HG02973 (cell line): ENCODE data around the gene PPP6R1.
"Not testable (repeated sequence)": the region's sequence is repeated elsewhere in the genome, so short reads cannot be mapped to it uniquely, and the experiment has no call there.

Source experiments
- ATAC-seq: cut with Tn5 transposase; IDR thresholded peaks from one replicate; pipeline ENCODE4 v1.9.1; 2021; ENCODE audit warnings: moderate library complexity; ENCODE audit not compliant: unreplicated experiment

The PPP6R1 gene

DNA sequence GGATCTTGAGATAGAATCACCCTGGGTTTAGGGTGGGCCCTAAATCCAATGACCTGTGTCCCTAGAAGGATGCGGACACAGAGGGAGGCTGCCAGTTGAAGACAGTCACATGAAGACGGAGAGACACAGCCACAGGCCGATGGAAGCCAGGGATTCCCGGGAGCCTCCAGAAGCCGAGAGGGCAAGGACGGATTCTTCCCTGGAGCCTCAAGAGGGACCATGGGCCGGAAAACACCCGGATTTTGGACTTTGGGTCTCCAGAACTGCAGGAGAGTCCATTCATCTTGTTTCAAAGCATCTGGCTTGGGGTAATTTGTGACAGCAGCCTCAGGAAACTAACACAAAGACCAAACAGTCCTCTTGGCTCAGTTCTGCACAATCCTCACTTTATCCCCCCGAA is 32.5 kb downstream of the PPP6R1 start:
- ATAC-seq, result no peak

DNA sequence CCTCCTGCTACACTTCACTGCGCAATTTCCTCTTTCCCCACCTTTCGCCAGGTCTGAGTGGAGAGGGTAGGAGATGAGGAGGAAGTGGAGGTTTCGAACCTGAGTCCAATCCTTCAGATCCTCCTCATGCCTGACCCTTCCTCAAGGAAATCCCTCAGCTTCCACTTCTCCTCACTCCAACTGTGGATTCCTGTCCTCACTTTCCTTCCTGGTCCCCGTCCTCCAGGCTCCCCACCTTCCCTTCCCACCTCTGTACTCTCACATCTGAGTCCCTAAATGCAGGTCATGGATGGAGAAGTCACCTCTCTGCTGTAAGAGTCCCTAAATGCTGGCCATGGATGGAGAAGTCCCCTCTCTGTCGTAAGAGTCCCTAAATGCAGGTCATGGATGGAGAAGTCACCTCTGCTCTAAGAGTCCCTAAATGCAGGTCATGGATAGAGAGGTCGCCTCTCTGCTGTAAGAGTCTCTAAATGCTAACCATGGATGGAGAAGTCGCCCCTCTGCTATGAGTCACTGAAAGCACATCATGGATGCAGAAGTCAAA is 33.3 kb downstream of the PPP6R1 start:
- no peak for ATAC-seq

DNA sequence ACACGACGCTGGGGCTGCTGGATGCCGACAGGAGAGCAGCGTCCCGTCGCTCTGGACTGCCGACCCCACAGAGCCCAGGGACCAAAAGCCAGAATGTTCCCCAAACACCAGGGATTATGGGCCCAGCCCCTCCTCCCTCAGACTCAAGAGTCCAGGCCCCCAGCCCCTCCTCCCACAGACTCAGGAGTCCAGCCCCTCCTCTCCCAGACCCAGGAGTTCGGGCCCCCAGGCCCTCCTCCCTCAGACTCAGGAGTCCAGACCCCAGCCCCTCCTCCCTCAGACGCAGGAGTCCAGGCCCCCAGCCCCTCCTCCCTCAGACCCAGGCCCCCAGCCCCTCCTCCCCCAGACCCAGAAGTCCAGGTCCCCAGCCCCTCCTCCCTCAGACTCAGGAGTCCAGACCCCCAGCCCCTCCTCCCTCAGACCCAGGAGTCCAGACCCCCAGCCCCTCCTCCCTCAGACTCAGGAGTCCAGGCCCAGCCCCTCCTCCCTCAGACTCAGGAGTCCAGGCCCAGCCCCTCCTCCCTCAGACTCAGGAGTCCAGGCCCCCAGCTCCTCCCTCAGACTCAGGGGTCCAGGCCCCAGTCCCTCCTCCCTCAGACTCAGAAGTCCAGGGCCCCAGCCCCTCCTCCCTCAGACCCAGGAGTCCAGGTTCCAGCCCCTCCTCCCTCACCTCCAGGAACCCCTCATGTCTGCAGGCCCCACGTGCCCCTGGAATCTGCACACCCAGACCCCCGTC is 34.0 kb downstream of the PPP6R1 start:
- not testable (repeated sequence) for ATAC-seq

DNA sequence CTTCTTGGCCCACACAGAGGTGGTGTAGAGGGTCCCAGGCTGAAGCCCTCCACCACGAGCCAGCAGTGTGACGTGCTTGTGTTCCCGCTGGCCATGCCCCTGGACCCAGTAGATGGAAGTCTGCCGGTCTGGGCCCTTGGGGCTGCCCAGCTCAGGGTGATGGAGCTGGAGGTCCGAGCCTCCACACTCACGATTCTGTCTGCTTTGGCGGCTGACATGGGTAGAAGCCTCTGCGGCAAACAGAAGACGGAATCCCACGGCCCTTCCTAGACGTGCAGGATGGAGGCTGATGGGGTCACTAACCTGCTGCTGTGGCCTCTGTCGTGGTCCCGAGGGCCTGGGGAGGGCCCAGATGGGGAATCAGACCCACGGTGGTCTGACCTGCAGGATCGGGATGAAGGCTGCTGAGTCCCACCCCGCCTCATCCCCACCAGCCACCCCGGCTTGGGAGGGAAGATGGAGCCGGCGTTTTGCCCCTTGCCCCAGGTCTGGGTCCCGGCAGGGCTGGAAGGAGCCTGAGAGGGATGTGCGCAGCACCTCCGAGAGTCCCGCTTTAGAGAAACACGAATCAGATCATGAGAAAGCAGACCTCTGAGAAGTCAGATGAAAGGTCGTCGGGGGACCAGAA is 34.7 kb downstream of the PPP6R1 start:
- ATAC-seq, result no peak

DNA sequence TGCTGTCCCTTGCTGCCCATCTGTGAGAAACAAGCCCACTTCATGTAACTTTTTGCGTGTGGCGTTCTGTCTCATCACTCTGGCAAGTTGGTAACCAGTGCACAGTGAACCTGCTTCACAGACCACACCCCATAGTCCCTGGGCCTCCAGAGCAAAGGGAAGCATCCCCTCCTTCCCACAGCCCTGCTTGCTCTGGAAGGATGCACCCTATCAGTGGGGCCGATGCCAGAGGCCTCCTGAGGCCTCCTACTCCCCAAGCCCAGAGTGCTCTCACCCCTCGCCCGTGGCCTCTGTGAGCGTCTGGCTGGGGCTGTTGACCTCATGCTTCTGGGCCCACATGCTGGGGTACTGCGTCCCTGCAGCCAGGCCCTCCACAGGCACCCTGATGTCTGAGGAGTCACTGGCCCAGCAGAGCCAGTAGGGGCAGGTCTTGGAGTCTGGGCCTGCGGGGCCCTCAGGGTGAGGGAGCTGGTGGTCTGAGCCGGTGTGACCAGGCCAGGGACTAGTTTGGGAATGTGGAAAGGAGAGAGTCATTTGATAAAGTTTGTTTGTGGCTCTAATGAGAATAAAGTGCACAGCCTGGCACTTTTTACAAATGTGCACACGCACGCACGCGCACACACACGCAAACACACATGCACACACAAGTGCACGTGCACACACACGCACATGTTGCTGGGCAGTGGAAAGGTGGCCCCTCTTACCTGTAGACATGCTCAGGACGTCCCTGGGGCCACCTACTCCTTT is 35.4 kb downstream of the PPP6R1 start:
- no peak for ATAC-seq

- ATAC-seq, result no peak
Observed at GRCh38 chr19:55220525-55220924, 38.3 kb downstream of the PPP6R1 start.

DNA sequence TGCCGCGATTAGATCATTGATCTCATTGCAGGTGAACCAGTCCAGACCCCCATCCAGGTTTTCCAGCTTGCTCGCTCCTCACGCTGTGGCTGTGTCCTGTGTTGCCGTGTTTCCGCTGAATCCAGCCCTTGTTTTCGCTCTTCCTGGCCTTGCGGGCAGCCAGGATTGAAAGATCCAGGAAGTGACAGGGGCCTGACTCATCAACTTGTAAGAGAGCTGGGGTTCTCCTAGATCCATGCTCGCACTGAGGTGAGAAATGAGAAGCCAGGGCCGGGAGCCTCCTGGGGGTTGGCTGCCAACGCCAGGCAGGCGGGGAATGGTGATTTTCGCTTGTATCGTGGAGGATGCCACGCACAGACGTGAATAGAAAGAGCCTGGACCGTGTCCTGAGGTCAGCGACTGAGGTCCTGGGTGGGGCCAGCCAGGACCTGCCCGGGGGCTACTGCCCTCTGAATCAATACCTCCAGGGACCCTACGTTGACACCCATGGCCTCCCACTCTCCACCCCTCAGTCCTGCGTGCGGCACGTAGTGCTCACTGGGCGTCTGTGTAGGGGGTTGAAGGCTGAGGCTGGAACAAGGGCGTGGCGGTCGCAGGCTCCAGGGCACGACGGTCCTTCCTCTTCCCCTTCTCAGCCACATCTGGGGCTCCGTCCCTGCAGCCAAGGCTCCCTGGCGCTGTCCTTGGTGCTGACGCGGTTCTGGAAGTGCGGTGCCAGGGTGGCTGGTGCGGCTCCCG is 42.2 kb downstream of the PPP6R1 start:
- ATAC-seq, result no peak

- no peak for ATAC-seq
Observed at GRCh38 chr19:55213547-55213946, 45.3 kb downstream of the PPP6R1 start.

GRCh38 chr19:55212447-55212846 is 46.4 kb downstream of the PPP6R1 start:
- ATAC-seq, result no peak

DNA sequence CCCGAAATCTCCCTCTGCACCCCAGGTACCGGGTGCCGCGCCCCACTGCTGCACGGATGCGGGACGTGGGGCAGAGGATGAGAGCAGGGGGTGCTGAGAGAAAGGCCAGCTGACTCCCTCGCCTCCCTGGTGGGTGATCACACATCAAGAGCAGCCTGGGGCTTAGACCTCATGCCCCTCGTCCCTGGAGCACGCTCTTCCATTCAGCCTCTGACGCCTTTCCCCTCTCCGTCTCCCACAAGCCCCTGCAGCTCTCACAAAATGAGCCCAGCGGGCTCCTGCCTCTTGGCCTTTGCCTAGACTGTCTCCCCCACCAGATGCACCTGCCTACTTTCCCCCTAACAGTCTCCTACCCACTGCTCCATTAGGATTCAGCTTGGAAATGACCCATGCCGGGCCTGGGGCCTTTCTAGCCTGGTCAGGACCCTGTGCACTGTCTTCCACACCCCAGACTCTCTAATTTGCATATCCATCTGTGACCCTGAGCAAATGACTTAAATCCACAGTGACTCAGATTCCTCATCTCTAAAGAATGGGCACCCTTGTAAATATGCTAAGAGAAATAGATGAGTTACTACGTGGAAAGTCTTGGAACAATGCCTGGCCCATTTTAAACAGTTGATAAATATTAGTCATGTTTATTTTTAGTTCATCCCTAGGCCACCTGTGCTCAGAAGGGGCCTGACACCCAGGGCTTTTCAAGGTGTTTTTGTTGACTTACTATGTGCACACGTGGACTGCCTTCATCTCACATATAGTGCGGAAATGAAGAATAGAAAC is 48.9 kb downstream of the PPP6R1 start:
- no peak for ATAC-seq

DNA sequence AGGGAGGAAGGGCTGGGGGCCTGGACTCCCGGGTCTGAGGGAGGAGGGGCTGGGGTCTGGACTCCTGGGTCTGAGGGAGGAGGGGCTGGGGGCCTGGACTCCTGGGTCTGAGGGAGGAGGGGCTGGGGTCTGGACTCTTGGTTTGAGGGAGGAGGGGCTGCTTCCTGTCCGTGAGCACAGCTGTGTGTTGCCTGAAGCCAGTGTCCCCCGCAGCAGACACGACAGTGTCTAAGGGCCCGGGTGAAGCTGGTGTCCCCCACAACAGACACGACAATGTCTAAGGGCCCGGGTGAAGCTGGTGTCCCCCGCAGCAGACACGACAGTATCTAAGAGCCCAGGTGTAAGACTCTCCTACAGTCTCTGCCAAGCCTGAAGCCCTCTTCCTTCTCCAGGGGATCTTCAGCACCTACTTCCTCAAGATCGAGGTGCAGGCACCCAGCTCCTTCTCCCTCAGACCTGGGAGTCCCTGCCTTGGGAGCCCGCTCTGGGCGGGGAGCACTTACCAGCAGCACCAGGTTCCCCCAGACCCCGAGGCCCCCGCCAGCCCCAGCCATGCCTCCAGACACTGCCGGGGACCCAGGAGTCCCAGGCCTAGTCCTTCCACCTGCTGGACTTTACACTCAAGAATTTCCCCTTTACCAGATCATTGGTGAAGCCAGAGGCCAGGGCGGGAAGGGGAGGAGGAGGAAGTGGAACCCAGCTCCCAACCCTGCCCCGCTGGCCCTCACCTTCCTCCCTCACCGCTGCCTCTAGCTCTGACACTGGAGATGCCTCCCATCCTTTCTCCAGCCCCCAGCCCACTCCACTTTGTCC is 49.7 kb downstream of the PPP6R1 start, which contains the start of gene PTPRH:
Gene PTPRH (minus strand): TSS at position 622 of the 813 bp plus-strand sequence. CDS start 68 bp downstream, at position 554.
- no peak for ATAC-seq

- no peak for ATAC-seq
Observed at GRCh38 chr19:55206664-55207500, 51.9 kb downstream of the PPP6R1 start.

- ATAC-seq, result not testable (repeated sequence)
Observed at GRCh38 chr19:55202199-55202598, 56.6 kb downstream of the PPP6R1 start.

- ATAC-seq, result no peak
Observed at GRCh38 chr19:55199620-55200204, 59.1 kb downstream of the PPP6R1 start.

GRCh38 chr19:55198651-55199050 is 60.2 kb downstream of the PPP6R1 start:
- ATAC-seq, result no peak

GRCh38 chr19:55197528-55197927 is 61.3 kb downstream of the PPP6R1 start:
- ATAC-seq, result no peak

DNA sequence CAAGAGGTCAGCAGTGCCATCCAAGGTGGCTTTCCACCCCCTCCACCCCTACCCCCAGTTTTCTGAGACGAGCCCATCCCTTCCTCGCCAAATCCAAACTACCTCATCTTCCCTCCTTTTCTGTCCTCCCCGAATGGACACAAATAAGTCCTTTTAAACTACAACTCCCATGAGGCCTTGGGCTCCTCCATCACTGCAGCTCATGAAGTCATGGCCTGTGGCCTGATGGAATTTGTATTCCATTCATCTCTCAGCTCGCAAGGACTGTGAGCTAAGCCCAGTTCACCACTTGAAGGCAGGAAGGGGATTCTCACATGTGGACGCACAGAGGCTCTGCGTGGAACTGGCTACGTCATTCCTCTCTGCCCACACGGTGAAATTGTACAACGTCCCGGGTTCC is 62.0 kb downstream of the PPP6R1 start:
- no peak for ATAC-seq

DNA sequence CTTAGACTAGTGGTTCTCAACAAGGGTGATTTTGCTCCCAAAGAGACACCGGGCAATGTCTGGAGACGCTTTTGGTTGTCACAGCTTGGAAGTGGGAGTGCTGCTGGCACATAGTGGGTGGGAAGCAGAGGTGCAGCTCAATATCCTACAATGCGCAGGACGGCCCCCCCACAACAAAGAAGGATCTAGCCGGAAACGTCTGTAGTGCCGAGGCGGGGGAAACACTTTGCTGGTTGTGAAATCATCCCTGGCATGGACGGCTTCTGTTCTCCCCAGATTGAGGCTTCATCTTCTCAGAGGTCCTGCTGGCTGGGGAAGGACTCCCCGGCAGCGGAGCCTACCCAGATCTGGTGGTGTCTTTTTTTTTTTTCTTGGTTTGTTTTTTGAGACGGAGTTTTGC is 65.3 kb downstream of the PPP6R1 start:
- ATAC-seq, result no peak
